HepG2 (cell line): ENCODE results near the gene AFF1. TPM values are rescaled to one million over a fixed set of nuclear protein-coding genes. Genes with fewer than 3 reads are reported as not detected.

ENCODE experiments used
- ATAC-seq: fragments of 200-7000 bp; cut with Tn5 transposase; 3 replicates; pipeline ENCODE4 v1.9.1; 2020; ENCODE audit warnings: mild to moderate bottlenecking, moderate library complexity
- BruUV-seq: library from RNA; stranded (reverse); fragments of 400-500 nt; replicated peaks from 2 replicates; lab custom pipeline; 2021; lab: Mats Ljungman, UMichigan
- CTCF ChIA-PET: fragments of 300-600 bp; formaldehyde crosslinking; extraction: SDS; loops from one replicate; lab custom pipeline; 2021; ENCODE audit warnings: low total read pairs, inconsistent platforms, low intra/inter-chr PET ratio; lab: Yijun Ruan, JAX
- POLR2A ChIA-PET: fragments of 350-600 bp; sonication (Branson Sonifier 250); formaldehyde crosslinking; loops from one replicate; lab custom pipeline; 2020; ENCODE audit warnings: antibody characterized with exemption, inconsistent platforms; lab: Yijun Ruan, JAX
- DNase-seq: peaks from one replicate; pipeline ENCODE4 v3.0.0-alpha.2; 2015; ENCODE audit warnings: low spot score
- FAIRE-seq: peaks from 3 replicates; lab custom pipeline; 2011; peaks lifted over from hg19 to GRCh38; lab: Jason Lieb, UNC
- H2AFZ ChIP-seq: one replicate; pipeline ENCODE4 v1.6.1; 2011; ENCODE audit warnings: low read length, inconsistent platforms
- H3K27ac ChIP-seq: fragments of 300-600 bp; 3 replicates; pipeline ENCODE4 v1.8.0; 2011; ENCODE audit warnings: mixed run types, mild to moderate bottlenecking, mixed read lengths, low read length, inconsistent platforms; ENCODE audit not compliant: insufficient read depth; ENCODE audit errors: extremely low read length
- H3K27me3 ChIP-seq, 2 experiments: fragments of 200-600 bp in 1 of 2; 2 replicates in 1 of 2; 3 replicates in 1 of 2; pipeline versions ENCODE4 v1.6.0 to v1.8.0; 2011; ENCODE audit warnings: low read length in 2 of 2, mild to moderate bottlenecking in 2 of 2, moderate library complexity in 2 of 2, inconsistent platforms in 1 of 2; ENCODE audit not compliant: insufficient read depth in 2 of 2, control insufficient read depth in 1 of 2
- H3K36me3 ChIP-seq, 2 experiments: fragments of 200-600 bp in 1 of 2; replicated peaks in 1 of 2; 2 replicates in 1 of 2; 3 replicates in 1 of 2; pipeline versions ENCODE4 v1.5.1 to v1.8.0; 2011; ENCODE audit warnings: low read length in 2 of 2, inconsistent platforms in 1 of 2; ENCODE audit not compliant: insufficient read depth in 2 of 2, control insufficient read depth in 1 of 2
- H3K4me1 ChIP-seq: 2 replicates; pipeline ENCODE4 v1.5.1; 2012; ENCODE audit warnings: low read length, inconsistent platforms; ENCODE audit not compliant: insufficient read depth
- H3K4me2 ChIP-seq: 2 replicates; pipeline ENCODE4 v1.6.0; 2011; ENCODE audit warnings: low read depth, low read length, inconsistent platforms
- H3K4me3 ChIP-seq, 3 experiments: fragments of 200-600 bp in 1 of 3; sonication (generic), shearing (Covaris generic) in 1 of 3; replicated peaks in 1 of 3; 2 replicates each; pipeline ENCODE4 v1.5.1; 2011 to 2016; ENCODE audit warnings: low read length in 3 of 3, inconsistent platforms in 2 of 3, low read depth in 2 of 3, mild to moderate bottlenecking in 2 of 3, control low read depth in 1 of 3, mixed read lengths in 1 of 3; ENCODE audit not compliant: insufficient read depth in 1 of 3
- H3K79me2 ChIP-seq: one replicate; pipeline ENCODE4 v1.6.1; 2011; ENCODE audit warnings: low read length, inconsistent platforms; ENCODE audit not compliant: insufficient read depth
- H3K9ac ChIP-seq: 2 replicates; pipeline ENCODE4 v1.6.0; 2011; ENCODE audit warnings: mild to moderate bottlenecking, low read depth, low read length, inconsistent platforms; ENCODE audit not compliant: insufficient read depth
- H3K9me3 ChIP-seq: 2 replicates; pipeline ENCODE4 v1.5.1; 2012; ENCODE audit warnings: mild to moderate bottlenecking, low read length
- H4K20me1 ChIP-seq: 2 replicates; pipeline ENCODE4 v1.6.0; 2011; ENCODE audit warnings: inconsistent platforms, mild to moderate bottlenecking, low read length, moderate library complexity; ENCODE audit not compliant: insufficient read depth
- ATF7 ChIP-seq, 2 experiments: fragments of 450-650 bp in 1 of 2; sonication (generic) in 1 of 2; formaldehyde crosslinking in 1 of 2; IDR thresholded peaks; 2 replicates each; pipeline versions ENCODE4 v1.4.0 to v1.6.1; 2016 to 2020; ENCODE audit warnings: antibody characterized with exemption in 1 of 2, mild to moderate bottlenecking in 1 of 2, missing genetic modification reagents in 1 of 2
- EHMT2 ChIP-seq: fragments of 200-600 bp; sonication (generic); IDR thresholded peaks from 2 replicates; pipeline ENCODE4 v1.7.0; 2017; ENCODE audit warnings: antibody characterized with exemption, low read depth, low read length, borderline replicate concordance
- LBX2 ChIP-seq: sonication (generic); formaldehyde crosslinking; IDR thresholded peaks from 2 replicates; pipeline ENCODE4 v1.5.0; 2020; ENCODE audit warnings: missing genetic modification reagents, mild to moderate bottlenecking, borderline replicate concordance
- ZNF124 ChIP-seq: sonication (generic); formaldehyde crosslinking; IDR thresholded peaks from 2 replicates; pipeline ENCODE4 v1.4.0; 2020; ENCODE audit warnings: missing genetic modification reagents
- ZNF646 ChIP-seq: sonication (generic); formaldehyde crosslinking; IDR thresholded peaks from 2 replicates; pipeline ENCODE4 v1.9.0; 2021; ENCODE audit warnings: mild to moderate bottlenecking, missing genetic modification reagents
- ZXDC ChIP-seq: sonication (generic); formaldehyde crosslinking; IDR thresholded peaks from 2 replicates; pipeline ENCODE4 v1.5.0; 2020; ENCODE audit warnings: mild to moderate bottlenecking, missing genetic modification reagents
- WGBS: methylation state at CpG from one replicate; pipeline ENCODE4 v1.1.6; 2017; ENCODE audit warnings: low lambda C conversion rate; 5-methylcytosine and 5-hydroxymethylcytosine counted together
- in situ Hi-C: cut with HindIII; loops from 2 replicates; pipeline ENCODE4 v1.10.0; 2017; ENCODE audit warnings: low pct_unique_long_range_greater_than_20kb; ENCODE audit not compliant: extremely low pct_ligation_motif_present
- intact Hi-C: fragments of 100-400 bp; cut with micrococcal nuclease; formaldehyde crosslinking; loops from one replicate; pipeline ENCODE4 v1.10.0; 2022; ENCODE audit not compliant: unreplicated experiment
- polyA plus RNA-seq, 8 experiments: library from polyadenylated mRNA; depleted of rRNA in 3 of 8; stranded (reverse) in 7 of 8; unstranded in 1 of 8; fragments of >200 nt; fragmentation: Illumina TruSeq in 4 of 8; extraction: Trizol in 4 of 8; gene quantifications; 2 replicates each; pipeline versions ENCODE4 v1.2.1 to v1.2.3, GENCODE V29; 2011 to 2016; ENCODE audit warnings: low read depth in 4 of 8, missing spikeins in 1 of 8, mixed read lengths in 1 of 8; ENCODE audit not compliant: insufficient read depth in 1 of 8
- total RNA-seq, 5 experiments: library from RNA; depleted of rRNA; stranded (reverse); fragments of >200 nt; fragmentation: Illumina TruSeq; extraction: Trizol; gene quantifications; 2 replicates each; pipeline ENCODE4 v1.2.3, GENCODE V29; 2016; ENCODE audit warnings: low read depth in 1 of 5

Gene AFF1
- total and polyA plus RNA-seq, 2 of the 13 experiments (the other 11 are each of a cell fraction or from before 2014, with no cell fraction given), result 15.5 to 15.9 TPM

GRCh38 chr4:87050596-87050995, 115.8 kb downstream of the AFF1 start:
- H4K20me1 ChIP-seq, result 0 out of 2 replicates have a peak, but pooled peaks cover 6% of the 10 kb centered on the region
- WGBS, result 96% methylated on average over 12 of the region's 12 CpGs
- H3K4me2 ChIP-seq, result no peak overlapping the region
- in situ Hi-C loops, result no loop called here
- H2AFZ ChIP-seq, result no peak overlapping the region
- ChIA-PET POLR2A (no interaction called here), CTCF (no interaction called here)
- no peaks in the 10 kb centered on the region for H3K27me3 ChIP-seq
- DNase-seq (no peak), ATAC-seq (no peak), FAIRE-seq (no peak)
- H3K9ac ChIP-seq, result no peak overlapping the region
- H3K79me2 ChIP-seq, result peaks cover 3% of the 10 kb centered on the region
- H3K36me3 ChIP-seq, result peaks cover 10 to 38% of the 10 kb centered on the region in 2 experiments; a peak in 4 of 5 replicates
- H3K27ac ChIP-seq, result no peak overlapping the region
- TF ChIP-seq ZNF124 (CRISPR knock-in tag) (no peak), EHMT2 (no peak), LBX2 (CRISPR knock-in tag) (no peak), ZNF646 (CRISPR knock-in tag) (no peak), ZXDC (no peak), ATF7 (IDR thresholded peaks at IDR 0.05) (no peak), ATF7 (CRISPR knock-in tag; IDR thresholded peaks at IDR 0.05) (no peak)
- no peak overlapping the region for H3K4me3 ChIP-seq
- no peaks in the 10 kb centered on the region for H3K4me1 ChIP-seq
- intact Hi-C loops, result no loop called here
- no TSS peak for BruUV-seq
- no peaks in the 10 kb centered on the region for H3K9me3 ChIP-seq
